Daoy (cell line): ENCODE results near the gene DNAJC28. TPM values are rescaled to one million over a fixed set of nuclear protein-coding genes. Genes with fewer than 3 reads are reported as not detected.

ENCODE experiments used
- total RNA-seq: library from RNA; depleted of rRNA; stranded (reverse); fragments of >200 nt; shearing (Covaris generic); gene quantifications from 2 replicates; pipeline ENCODE4 v1.2.3, GENCODE V29; 2014; rRNA removed

DNAJC28 gene
- total RNA-seq, 1 experiment from 2014 or later = 0.80 TPM

Other genes starting within 250 kb of the DNAJC28 start
- 23.9 and 26.5 TPM in 2 replicates for gene IL10RB, start 225.3 kb downstream of the DNAJC28 start, total RNA-seq
- 18.5 and 45.2 TPM in 2 replicates for gene IFNAR1, start 166.7 kb downstream of the DNAJC28 start, total RNA-seq
- 99.0 and 108 TPM in 2 replicates for gene IFNGR2, start 88.3 kb downstream of the DNAJC28 start, total RNA-seq
- 34.9 and 39.4 TPM in 2 replicates for gene TMEM50B, start 11.7 kb downstream of the DNAJC28 start, total RNA-seq
- gene GART, start 50.4 kb upstream of the DNAJC28 start, total RNA-seq = 150 and 239 TPM in 2 replicates
- gene SON, start 51.3 kb upstream of the DNAJC28 start, total RNA-seq = 81.9 and 205 TPM in 2 replicates
- 51.0 and 80.6 TPM in 2 replicates for gene DONSON, start 97.0 kb upstream of the DNAJC28 start, total RNA-seq
- gene CRYZL1, start 150.0 kb upstream of the DNAJC28 start, total RNA-seq = 18.8 and 21.1 TPM in 2 replicates
- gene ITSN1, start 150.8 kb upstream of the DNAJC28 start, total RNA-seq = 18.3 and 25.7 TPM in 2 replicates